ENCODE results near the gene ADAMTS17.

Gene ADAMTS17

GRCh38 chr15:100341750-100342560 lies at the start of gene ADAMTS17:
TSS of gene ADAMTS17 (minus strand) at chr15:100341975. CDS start at chr15:100341899, 76 bp downstream.
- peak; percentile 85 to 89 for DNase-seq (ENCODE audit: low read depth in 2 of 2)

GRCh38 chr15:100385300-100386050 lies 43.7 kb upstream of the ADAMTS17 start:
- DNase-seq (ENCODE audit: low read depth in 2 of 2): no peak

GRCh38 chr15:100384108-100384410 lies 42.3 kb upstream of the ADAMTS17 start:
- no peak for DNase-seq (ENCODE audit: low read depth in 2 of 2)

GRCh38 chr15:100383302-100384107 lies 41.7 kb upstream of the ADAMTS17 start:
- DNase-seq (ENCODE audit: low read depth in 2 of 2): no peak

GRCh38 chr15:100373942-100374341 lies 32.2 kb upstream of the ADAMTS17 start:
- no peak for DNase-seq (ENCODE audit: low read depth in 2 of 2)

- no peak for DNase-seq (ENCODE audit: low read depth in 2 of 2)
These were observed 31.5 kb upstream of the ADAMTS17 start for GRCh38 chr15:100373120-100373896.

GRCh38 chr15:100372739-100373119 lies 31.0 kb upstream of the ADAMTS17 start:
- no peak for DNase-seq (ENCODE audit: low read depth in 2 of 2)

- DNase-seq (ENCODE audit: low read depth in 2 of 2): no peak
These were observed 13.6 kb upstream of the ADAMTS17 start for GRCh38 chr15:100355342-100355741.

GRCh38 chr15:100353449-100353848 lies 11.7 kb upstream of the ADAMTS17 start:
- DNase-seq (ENCODE audit: low read depth in 2 of 2): no peak

- DNase-seq (ENCODE audit: low read depth in 2 of 2): no peak
These were observed 8.9 kb upstream of the ADAMTS17 start for GRCh38 chr15:100350434-100351226.

- peak; percentile 76 to 85 for DNase-seq (ENCODE audit: low read depth in 2 of 2)
These were observed 8.1 kb upstream of the ADAMTS17 start for GRCh38 chr15:100349696-100350433.

- no peak for DNase-seq (ENCODE audit: low read depth in 2 of 2)
These were observed 7.5 kb upstream of the ADAMTS17 start for GRCh38 chr15:100349321-100349695.

- no peak for DNase-seq (ENCODE audit: low read depth in 2 of 2)
These were observed 6.8 kb upstream of the ADAMTS17 start for GRCh38 chr15:100348578-100348977.

GRCh38 chr15:100346866-100347512 lies 5.2 kb upstream of the ADAMTS17 start:
- no peak for DNase-seq (ENCODE audit: low read depth in 2 of 2)

GRCh38 chr15:100345438-100345837 lies 3.7 kb upstream of the ADAMTS17 start:
- DNase-seq (ENCODE audit: low read depth in 2 of 2): no peak

- DNase-seq (ENCODE audit: low read depth in 2 of 2): no peak
These were observed 1.5 kb upstream of the ADAMTS17 start for GRCh38 chr15:100343251-100343650.

GRCh38 chr15:100341239-100341749 lies 481 bp downstream of the ADAMTS17 start:
- DNase-seq (ENCODE audit: low read depth in 2 of 2): no peak

- DNase-seq (ENCODE audit: low read depth in 2 of 2): no peak
These were observed 995 bp downstream of the ADAMTS17 start for GRCh38 chr15:100340721-100341238.

GRCh38 chr15:100339999-100340398 lies 1.8 kb downstream of the ADAMTS17 start:
- no peak for DNase-seq (ENCODE audit: low read depth in 2 of 2)
